GM21526 (cell line): ENCODE measurements around the gene ARID3C.
"Not testable (repeated sequence)": the region's sequence is repeated elsewhere in the genome, so short reads cannot be mapped to it uniquely, and the experiment has no call there.

Experiments used
- ATAC-seq: cut with Tn5 transposase; IDR thresholded peaks from one replicate; pipeline ENCODE4 v1.9.1; 2021; ENCODE audit warnings: moderate library complexity; ENCODE audit not compliant: unreplicated experiment, low FRiP score

The ARID3C gene

GRCh38 chr9:34652602-34653000, 23.7 kb upstream of the ARID3C start:
- ATAC-seq = no peak

- ATAC-seq = no peak
These were observed 23.2 kb upstream of the ARID3C start, which contains the start of gene IL11RA for GRCh38 chr9:34651876-34652601. Gene IL11RA (plus strand): TSS chr9:34652185. CDS start chr9:34655218, 3,033 bp downstream.

GRCh38 chr9:34651321-34651720, 22.5 kb upstream of the ARID3C start:
- ATAC-seq = no peak

GRCh38 chr9:34650816-34651215, 21.9 kb upstream of the ARID3C start:
- no peak for ATAC-seq

- ATAC-seq = no peak
These were observed 19.8 kb upstream of the ARID3C start for GRCh38 chr9:34648673-34649072.

- no peak for ATAC-seq
These were observed 18.8 kb upstream of the ARID3C start for GRCh38 chr9:34647651-34648050.

GRCh38 chr9:34647084-34647403, 18.2 kb upstream of the ARID3C start:
- no peak for ATAC-seq

- peak; percentile 76 for ATAC-seq
These were observed 17.6 kb upstream of the ARID3C start, which contains the start of gene GALT for GRCh38 chr9:34646211-34647083. Gene GALT (plus strand): TSS chr9:34646675. CDS start chr9:34646705, 30 bp downstream.

- no peak for ATAC-seq
These were observed 16.0 kb upstream of the ARID3C start for GRCh38 chr9:34644766-34645314.

- no peak for ATAC-seq
These were observed 13.8 kb upstream of the ARID3C start for GRCh38 chr9:34642679-34643078.

GRCh38 chr9:34639322-34639721, 10.5 kb upstream of the ARID3C start:
- ATAC-seq = not testable (repeated sequence)

- ATAC-seq = no peak
These were observed 9.2 kb upstream of the ARID3C start for GRCh38 chr9:34638138-34638445.

- ATAC-seq = peak; percentile 82
These were observed 8.7 kb upstream of the ARID3C start, which contains the start of gene SIGMAR1 for GRCh38 chr9:34637356-34638137. Gene SIGMAR1 (minus strand): TSS chr9:34637787. CDS start chr9:34637697, 90 bp downstream.

GRCh38 chr9:34636791-34637355, 8.0 kb upstream of the ARID3C start:
- no peak for ATAC-seq

- no peak for ATAC-seq
These were observed 6.7 kb upstream of the ARID3C start for GRCh38 chr9:34635556-34635955.

- no peak for ATAC-seq
These were observed 5.8 kb upstream of the ARID3C start for GRCh38 chr9:34634551-34635248.

- no peak for ATAC-seq
These were observed 5.1 kb upstream of the ARID3C start for GRCh38 chr9:34633851-34634550.

- no peak for ATAC-seq
These were observed 4.3 kb upstream of the ARID3C start for GRCh38 chr9:34633166-34633565.
